A549 treated with DMSO at 1 μM for 4 hours (cell line): ENCODE measurements around the gene HRNR. TPM values are rescaled to one million over a fixed set of nuclear protein-coding genes. Genes with fewer than 3 reads are reported as not detected.

Experiments
- total RNA-seq: library from RNA; stranded (reverse); fragments of 200-300 nt; extraction: Qiagen RNA extraction; gene quantifications from 5 replicates; pipeline ENCODE4 v1.2.3, GENCODE V29; 2022; ENCODE audit warnings: low read depth

HRNR gene
- not detected in 5 replicates for total RNA-seq

GRCh38 chr1:152224093-152224492 lies at the start of gene HRNR:
TSS of gene HRNR (minus strand) at chr1:152224193. CDS start at chr1:152223253, 940 bp downstream.

Other genes starting within 250 kb of the HRNR start
- 1,693 to 2,312 TPM (median 1,909 TPM) in 5 replicates for gene S100A10, start 230.3 kb downstream of the HRNR start, total RNA-seq
- gene S100A11, start 187.2 kb downstream of the HRNR start, total RNA-seq, result 1,732 to 1,898 TPM (median 1,814 TPM) in 5 replicates
- gene TCHHL1, start 135.1 kb downstream of the HRNR start, total RNA-seq, result not detected in 5 replicates
- 0.17 to 0.28 TPM (median 0.24 TPM) in 5 replicates for gene TCHH, start 108.7 kb downstream of the HRNR start, total RNA-seq
- gene RPTN, start 65.0 kb downstream of the HRNR start, total RNA-seq, result 0.03 TPM in 1 of 5 replicates, not detected in the others
- under 0.01 to 0.01 TPM in 2 of 5 replicates, not detected in the others for gene FLG, start 101.0 kb upstream of the HRNR start, total RNA-seq
- gene FLG2, start 135.8 kb upstream of the HRNR start, total RNA-seq, result not detected in 5 replicates
- not detected in 5 replicates for gene CRNN, start 190.1 kb upstream of the HRNR start, total RNA-seq